Activated CD8-positive, alpha-beta memory T cell treated with anti-CD3 and anti-CD28 coated beads, Interleukin-2, amount 50 U/mL, for 24 hours (primary cell): ENCODE results near the gene SOCS1.

Source experiments
- DNase-seq: peaks from one replicate; pipeline ENCODE4 v3.0.0-alpha.2; 2020; ENCODE audit errors: extremely low read depth

SOCS1 gene

GRCh38 chr16:11285842-11286241 lies 29.8 kb upstream of the SOCS1 start:
- DNase-seq = no peak

GRCh38 chr16:11283820-11284248 lies 27.8 kb upstream of the SOCS1 start:
- DNase-seq = no peak

- DNase-seq = no peak
Observed at GRCh38 chr16:11280616-11281522, 24.9 kb upstream of the SOCS1 start, which contains the start of gene PRM1. TSS of gene PRM1 (minus strand) at chr16:11281330. CDS start at chr16:11281238, 92 bp downstream.

GRCh38 chr16:11278681-11279628 lies 23.0 kb upstream of the SOCS1 start:
- DNase-seq = no peak

GRCh38 chr16:11277607-11278337 lies 21.8 kb upstream of the SOCS1 start:
- DNase-seq = no peak

GRCh38 chr16:11276896-11277593 lies 21.0 kb upstream of the SOCS1 start:
- no peak for DNase-seq

GRCh38 chr16:11276143-11276895 lies 20.3 kb upstream of the SOCS1 start, which contains the start of gene PRM2:
TSS of gene PRM2 (minus strand) at chr16:11276480. CDS start at chr16:11276370, 110 bp downstream.
- DNase-seq = no peak

- no peak for DNase-seq
Observed at GRCh38 chr16:11274964-11275363, 19.0 kb upstream of the SOCS1 start.

- no peak for DNase-seq
Observed at GRCh38 chr16:11273721-11274324, 17.8 kb upstream of the SOCS1 start.

- DNase-seq = no peak
Observed at GRCh38 chr16:11272921-11273720, 17.1 kb upstream of the SOCS1 start, which contains the start of gene PRM3. TSS of gene PRM3 (minus strand) at chr16:11273629. CDS start at chr16:11273595, 34 bp downstream.

- no peak for DNase-seq
Observed at GRCh38 chr16:11272484-11272883, 16.5 kb upstream of the SOCS1 start.

- no peak for DNase-seq
Observed at GRCh38 chr16:11271610-11272009, 15.6 kb upstream of the SOCS1 start.

GRCh38 chr16:11270602-11271162 lies 14.7 kb upstream of the SOCS1 start:
- no peak for DNase-seq

GRCh38 chr16:11268921-11269375 lies 12.9 kb upstream of the SOCS1 start, which contains the start of gene TNP2:
TSS of gene TNP2 (minus strand) at chr16:11269325. CDS start at chr16:11269262, 63 bp downstream.
- no peak for DNase-seq

- DNase-seq = no peak
Observed at GRCh38 chr16:11265124-11265523, 9.1 kb upstream of the SOCS1 start.

- no peak for DNase-seq
Observed at GRCh38 chr16:11264155-11264832, 8.3 kb upstream of the SOCS1 start.

GRCh38 chr16:11263737-11264136 lies 7.7 kb upstream of the SOCS1 start:
- DNase-seq = no peak

- no peak for DNase-seq
Observed at GRCh38 chr16:11262915-11263314, 6.9 kb upstream of the SOCS1 start.
